ENCODE measurements around the gene ACADVL. TPM values are rescaled to one million over a fixed set of nuclear protein-coding genes. Genes with fewer than 3 reads are reported as not detected.

Gene ACADVL
- polyA plus RNA-seq, 1 of the 3 experiments (the other 2 are of a cell fraction), result 635 TPM

- no peaks in the 10 kb centered on the region for H3K27me3 ChIP-seq (ENCODE audit: insufficient read depth)
- no peaks in the 10 kb centered on the region for H4K20me1 ChIP-seq (ENCODE audit: insufficient read depth)
- H3K27ac ChIP-seq (ENCODE audit: low read depth in 2 of 2, low read length in 1 of 2), result no peak overlapping the region
- H3K4me2 ChIP-seq, result no peak overlapping the region
- no peaks in the 10 kb centered on the region for H3K9me3 ChIP-seq
- no peak overlapping the region for H3K4me3 ChIP-seq (ENCODE audit: low read depth in 2 of 2, low read length in 1 of 2)
- H3F3A ChIP-seq (replicated peaks; ENCODE audit: insufficient read depth), result no peaks in the 10 kb centered on the region
- 78% methylated on average over 7 of the region's 7 CpGs for WGBS (ENCODE audit: low lambda C conversion rate)
- H3K9me2 ChIP-seq, result no peaks in the 10 kb centered on the region
- ChIA-PET POLR2A (interaction anchor here (0.6 kb wide), 1 partner anchor 60 kb away, joined by 5 read pairs; no protein-coding TSS in a partner anchor), CTCF (interaction anchor here (0.6 to 12.9 kb wide), 3 partner anchors 30 to 135 kb away, joined by 3 to 217 read pairs (median 3); partner anchors contain the start of gene SLC16A11)
- peak; percentile 59 for DNase-seq
- H3K9ac ChIP-seq, result no peak overlapping the region
- TF ChIP-seq EP300 (IDR thresholded peaks at IDR 0.05; ENCODE audit: borderline replicate concordance in 1 of 2, low read depth in 1 of 2, low read length in 1 of 2), result no peak
- TF ChIP-seq TAF1 (IDR thresholded peaks at IDR 0.05; ENCODE audit: borderline replicate concordance, low read depth, low read length), result no peak
- TF ChIP-seq RCOR1 (IDR thresholded peaks at IDR 0.05; ENCODE audit: low read length), result no peak
- TF ChIP-seq POLR2AphosphoS5 (IDR thresholded peaks at IDR 0.05; ENCODE audit: low read depth, low read length), result no peak
- TF ChIP-seq FOXJ3 (CRISPR knock-in tag; IDR thresholded peaks at IDR 0.05), result no peak
- no peak for TF ChIP-seq YY1 (IDR thresholded peaks at IDR 0.05; ENCODE audit: low read depth)
- TF ChIP-seq IRF3 (IDR thresholded peaks at IDR 0.05; ENCODE audit: low read depth, low read length), result no peak
- no peak for TF ChIP-seq CHD2 (IDR thresholded peaks at IDR 0.05; ENCODE audit: low read length, partially characterized antibody)
- no peak for TF ChIP-seq RAD21 (IDR thresholded peaks at IDR 0.05; ENCODE audit: low read length)
- TF ChIP-seq RFX5 (IDR thresholded peaks at IDR 0.05; ENCODE audit: low read length), result no peak
- no peak for TF ChIP-seq PBX3 (IDR thresholded peaks at IDR 0.05)
- TF ChIP-seq USF2 (IDR thresholded peaks at IDR 0.05; ENCODE audit: borderline replicate concordance, low read depth, low read length), result no peak
- no peak for TF ChIP-seq CTCF (IDR thresholded peaks at IDR 0.05)
- no peak for TF ChIP-seq ZBTB33 (IDR thresholded peaks at IDR 0.05; ENCODE audit: borderline replicate concordance, low read depth)
- no peak for TF ChIP-seq TCF12 (IDR thresholded peaks at IDR 0.05)
- no peak for TF ChIP-seq SIN3A (IDR thresholded peaks at IDR 0.05; ENCODE audit: borderline replicate concordance, low read depth, low read length)
- no peaks in the 10 kb centered on the region for H3K79me2 ChIP-seq (ENCODE audit: insufficient read depth)
- peaks cover 0 to 5% of the 10 kb centered on the region in 2 experiments; a peak in 1 of 4 replicates for H3K4me1 ChIP-seq (ENCODE audit: control insufficient read depth in 1 of 2, insufficient read depth in 2 of 2, low read depth in 1 of 2, low read length in 1 of 2)
- peaks cover 0 to 7% of the 10 kb centered on the region in 2 experiments for H3K36me3 ChIP-seq (replicated peaks in 1 of 2; ENCODE audit: control insufficient read depth in 1 of 2, insufficient read depth in 2 of 2, low read length in 1 of 2)
- no peak overlapping the region for H2AFZ ChIP-seq (ENCODE audit: low read depth)
These were observed 36.2 kb upstream of the ACADVL start for GRCh38 chr17:7183433-7184090.
